Sciatic nerve (tissue), 2 donors: ENCODE data around the gene JMY. TPM values are rescaled to one million over a fixed set of nuclear protein-coding genes. Genes with fewer than 3 reads are reported as not detected.
"Not testable (repeated sequence)": the region's sequence is repeated elsewhere in the genome, so short reads cannot be mapped to it uniquely, and the experiment has no call there.

Experiments
- ATAC-seq: fragments of 200-7000 bp; cut with Tn5 transposase; one replicate; pipeline ENCODE4 v1.9.1; 2020; ENCODE audit warnings: mild to moderate bottlenecking, moderate library complexity
- DNase-seq: peaks from one replicate; pipeline ENCODE4 v3.0.0-alpha.2; 2020; ENCODE audit warnings: low spot score
- intact Hi-C: fragments of 100-400 bp; cut with DNase I; formaldehyde crosslinking; loops from one replicate; pipeline ENCODE4 v1.14.2; 2022
- total RNA-seq: library from RNA; stranded (reverse); fragmentation: NEBNext Ultra II Directional; extraction: Animal tissue kit (Norgen Biotek cat#: 25700); gene quantifications from one replicate; pipeline ENCODE4 v1.2.1, GENCODE V29; 2021
- donor health status: DM: no; HTN: no; CAD: no.
- donor health status: DM: no; HTN: no; CAD: no.

JMY gene
- total RNA-seq, 1 donor from 2014 or later = 20.6 TPM

DNA sequence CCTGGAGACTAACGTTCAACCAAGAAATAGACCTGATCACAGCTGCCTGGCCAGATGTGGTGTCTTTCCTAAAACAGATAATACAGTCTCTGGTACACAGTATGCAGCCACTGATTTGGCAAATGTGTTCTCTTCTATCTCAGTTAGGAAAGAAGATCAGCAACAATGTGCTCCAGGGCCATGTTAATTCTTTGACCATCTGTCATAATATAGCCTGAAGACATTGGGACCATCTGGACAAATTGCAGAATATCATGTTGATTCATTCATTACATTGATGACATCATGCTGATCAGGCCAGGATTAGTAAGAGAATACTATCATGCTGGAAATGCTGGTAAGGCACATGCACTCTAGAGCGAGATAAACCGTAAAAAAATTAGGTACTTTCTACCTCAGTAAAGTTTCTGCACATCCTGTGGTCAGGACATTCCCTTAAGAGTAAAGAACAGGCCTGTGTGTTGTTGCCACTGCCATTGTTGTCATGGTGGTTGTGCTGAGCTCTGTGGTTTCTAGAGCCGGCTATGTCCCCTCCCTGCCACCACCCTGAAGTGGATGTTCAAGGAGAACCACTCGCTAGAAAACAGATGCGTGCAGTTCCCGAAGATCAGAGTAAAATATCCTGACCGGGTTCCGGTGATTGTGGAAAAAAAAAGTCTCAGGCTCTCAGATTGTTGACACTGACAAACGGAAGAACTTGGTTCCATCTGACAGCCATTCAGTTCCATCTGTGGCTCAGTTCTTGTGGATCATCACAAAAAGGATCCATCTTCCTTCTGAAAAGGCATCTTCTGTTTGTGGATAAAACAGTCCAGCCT is 6.4 kb upstream of the JMY start:
- ATAC-seq (no peak), DNase-seq (no peak)
- intact Hi-C loops = loop anchor here (10.0 kb wide), 1 partner anchor 235 kb away; no protein-coding TSS in a partner anchor

DNA sequence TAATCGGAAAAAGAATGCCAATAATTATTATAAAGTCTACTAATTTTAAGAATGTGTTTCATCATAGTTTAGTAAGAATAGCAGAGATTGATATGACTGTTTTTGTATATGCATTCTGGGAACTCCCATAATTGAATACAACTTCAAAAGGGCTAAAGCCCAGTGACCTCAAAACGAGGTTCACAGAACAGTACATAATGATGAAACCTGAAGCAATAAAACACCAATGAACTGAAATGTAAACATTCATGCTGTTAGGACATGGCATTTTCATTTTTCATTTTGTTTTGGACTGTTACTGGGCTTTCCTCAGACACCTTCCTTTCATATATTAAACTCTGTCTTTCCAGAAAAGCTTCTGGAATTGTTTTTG is 684 bp upstream of the JMY start:
- intact Hi-C loops = loop anchor here (5.0 kb wide), 1 partner anchor 1832 kb away; no protein-coding TSS in a partner anchor
- DNase-seq (no peak), ATAC-seq (no peak)

DNA sequence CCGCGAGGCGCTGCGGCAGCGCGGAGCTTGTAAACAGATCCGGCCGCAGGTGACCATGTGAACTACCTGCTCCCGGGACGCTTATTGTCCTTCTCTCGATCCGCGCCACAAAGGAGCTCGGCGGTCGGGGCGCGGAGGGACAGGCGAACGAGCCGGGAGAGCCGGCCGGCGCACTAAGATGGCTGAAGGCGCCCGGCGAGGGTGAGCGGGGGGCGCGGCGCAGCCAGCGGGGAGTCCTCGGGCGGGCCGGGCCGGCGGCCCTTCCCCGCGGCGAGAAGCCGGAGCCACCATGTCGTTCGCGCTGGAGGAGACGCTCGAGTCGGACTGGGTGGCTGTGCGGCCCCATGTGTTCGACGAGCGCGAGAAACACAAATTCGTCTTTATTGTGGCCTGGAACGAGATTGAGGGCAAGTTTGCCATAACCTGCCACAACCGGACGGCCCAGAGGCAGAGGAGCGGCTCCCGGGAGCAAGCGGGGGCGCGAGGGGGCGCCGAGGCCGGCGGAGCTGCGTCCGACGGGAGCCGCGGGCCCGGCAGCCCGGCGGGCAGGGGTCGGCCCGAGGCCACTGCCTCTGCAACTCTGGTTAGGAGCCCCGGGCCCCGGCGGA is 535 bp downstream of the JMY start:
- no peak for DNase-seq
- peak; percentile 4 for ATAC-seq
- intact Hi-C loops = loop anchor here (5.0 kb wide), 1 partner anchor 1831 kb away; no protein-coding TSS in a partner anchor

DNA sequence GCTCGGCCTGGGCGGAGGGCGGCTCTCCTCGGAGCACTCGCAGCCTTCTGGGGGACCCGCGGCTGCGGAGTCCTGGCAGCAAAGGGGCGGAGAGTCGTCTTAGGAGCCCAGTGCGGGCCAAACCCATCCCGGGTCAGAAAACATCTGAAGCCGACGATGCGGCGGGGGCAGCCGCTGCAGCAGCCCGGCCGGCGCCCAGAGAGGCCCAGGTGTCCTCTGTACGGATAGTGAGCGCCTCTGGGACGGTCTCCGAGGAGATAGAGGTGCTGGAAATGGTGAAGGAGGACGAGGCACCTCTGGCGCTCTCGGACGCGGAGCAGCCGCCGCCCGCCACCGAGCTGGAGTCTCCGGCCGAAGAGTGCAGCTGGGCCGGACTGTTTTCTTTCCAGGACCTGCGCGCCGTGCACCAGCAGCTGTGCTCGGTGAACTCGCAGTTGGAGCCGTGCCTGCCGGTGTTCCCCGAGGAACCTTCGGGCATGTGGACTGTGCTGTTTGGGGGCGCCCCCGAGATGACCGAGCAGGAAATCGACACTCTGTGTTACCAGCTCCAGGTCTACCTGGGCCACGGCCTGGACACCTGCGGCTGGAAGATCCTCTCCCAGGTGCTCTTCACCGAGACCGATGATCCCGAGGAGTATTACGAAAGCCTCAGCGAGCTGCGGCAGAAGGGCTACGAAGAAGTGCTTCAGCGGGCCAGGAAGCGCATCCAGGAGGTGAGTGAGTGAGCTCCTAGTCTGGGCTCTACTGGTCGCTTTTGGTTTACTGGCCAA is 1.2 kb downstream of the JMY start:
- DNase-seq (peak; percentile 69), ATAC-seq (peak; percentile 63)
- intact Hi-C loops = loop anchor here (5.0 kb wide), 1 partner anchor 1830 kb away; no protein-coding TSS in a partner anchor

DNA sequence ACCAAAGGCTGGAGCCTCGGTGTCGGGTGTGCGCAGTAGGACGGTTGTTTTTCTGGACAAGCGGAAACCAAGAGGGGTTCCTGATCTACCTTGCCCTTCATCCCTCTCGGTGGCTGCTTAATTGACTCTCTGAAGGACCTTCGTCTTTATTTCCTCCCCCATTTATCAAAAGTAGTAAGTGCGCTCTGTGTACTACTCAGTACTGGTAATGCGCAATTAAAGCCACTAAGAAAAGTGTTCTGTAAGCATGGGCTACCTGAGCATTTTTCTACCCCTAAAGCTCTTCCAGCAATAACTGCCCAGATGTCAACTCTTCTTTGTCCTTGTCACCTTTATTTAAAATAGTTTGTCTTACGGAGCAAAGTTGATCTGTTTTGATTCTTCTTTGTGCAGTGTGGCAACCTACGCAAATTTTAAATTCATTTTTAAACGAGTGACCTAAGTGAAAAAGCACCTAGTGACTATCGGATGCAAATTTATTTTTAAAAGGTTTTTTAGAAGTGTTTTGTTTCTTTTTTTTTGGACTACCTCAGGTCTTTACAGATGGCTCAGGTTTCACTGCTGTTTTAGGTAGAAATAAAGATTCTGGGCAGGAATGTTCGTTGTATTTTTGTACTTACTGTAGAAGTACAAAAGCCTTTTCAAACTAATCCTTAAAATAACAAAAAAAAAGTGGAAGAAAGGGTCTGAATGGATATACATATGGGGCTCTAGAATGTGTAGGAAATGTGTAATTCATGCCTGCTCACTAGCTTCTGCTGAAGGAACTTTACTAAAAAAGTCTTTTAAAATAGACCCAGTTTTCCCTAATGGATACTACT is 2.0 kb downstream of the JMY start:
- intact Hi-C loops = loop anchor here (5.0 kb wide), 1 partner anchor 1829 kb away; no protein-coding TSS in a partner anchor
- ATAC-seq (peak; percentile 3), DNase-seq (no peak)

DNA sequence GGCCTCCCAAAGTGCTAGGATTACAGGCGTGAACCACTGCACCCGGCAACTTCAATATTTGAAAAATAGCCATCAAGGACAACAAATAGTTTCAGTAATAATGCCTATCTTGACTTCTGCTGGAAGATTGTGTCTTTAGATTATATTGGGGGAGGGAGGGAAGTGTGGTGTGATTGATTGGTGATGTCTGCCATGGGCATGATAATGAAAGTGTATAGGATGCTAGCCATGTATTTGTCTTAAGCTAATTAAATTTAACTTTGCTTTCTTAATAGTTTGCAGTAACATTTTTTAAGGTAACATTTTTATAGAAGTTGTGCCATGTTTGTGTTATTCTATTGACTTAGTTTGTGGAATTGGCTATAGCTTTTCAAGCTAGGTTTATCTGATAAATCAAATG is 4.6 kb downstream of the JMY start:
- intact Hi-C loops = no loop called here
- DNase-seq = no peak
- no peak for ATAC-seq

DNA sequence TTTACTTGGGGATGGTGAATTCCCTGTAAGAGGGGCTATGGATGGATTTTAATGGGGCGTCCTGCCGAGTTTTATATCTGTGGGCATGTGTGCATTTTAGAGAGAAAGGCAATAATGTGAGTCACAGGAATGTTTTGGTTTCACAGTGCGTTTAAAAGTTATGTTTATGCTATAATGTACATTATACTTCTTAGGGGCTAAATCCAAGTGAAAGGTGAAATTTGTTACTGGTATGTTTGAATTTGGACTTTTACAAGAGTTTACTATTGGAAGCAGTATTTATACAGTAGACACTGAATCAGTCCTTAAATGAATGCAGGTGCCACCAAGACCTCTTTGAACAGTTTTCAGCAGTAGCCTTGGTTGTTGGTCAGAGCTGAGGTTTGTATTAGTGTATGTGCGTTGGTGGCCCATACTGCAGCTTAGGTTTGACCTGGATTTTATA is 5.6 kb downstream of the JMY start:
- intact Hi-C loops = no loop called here
- no peak for ATAC-seq

DNA sequence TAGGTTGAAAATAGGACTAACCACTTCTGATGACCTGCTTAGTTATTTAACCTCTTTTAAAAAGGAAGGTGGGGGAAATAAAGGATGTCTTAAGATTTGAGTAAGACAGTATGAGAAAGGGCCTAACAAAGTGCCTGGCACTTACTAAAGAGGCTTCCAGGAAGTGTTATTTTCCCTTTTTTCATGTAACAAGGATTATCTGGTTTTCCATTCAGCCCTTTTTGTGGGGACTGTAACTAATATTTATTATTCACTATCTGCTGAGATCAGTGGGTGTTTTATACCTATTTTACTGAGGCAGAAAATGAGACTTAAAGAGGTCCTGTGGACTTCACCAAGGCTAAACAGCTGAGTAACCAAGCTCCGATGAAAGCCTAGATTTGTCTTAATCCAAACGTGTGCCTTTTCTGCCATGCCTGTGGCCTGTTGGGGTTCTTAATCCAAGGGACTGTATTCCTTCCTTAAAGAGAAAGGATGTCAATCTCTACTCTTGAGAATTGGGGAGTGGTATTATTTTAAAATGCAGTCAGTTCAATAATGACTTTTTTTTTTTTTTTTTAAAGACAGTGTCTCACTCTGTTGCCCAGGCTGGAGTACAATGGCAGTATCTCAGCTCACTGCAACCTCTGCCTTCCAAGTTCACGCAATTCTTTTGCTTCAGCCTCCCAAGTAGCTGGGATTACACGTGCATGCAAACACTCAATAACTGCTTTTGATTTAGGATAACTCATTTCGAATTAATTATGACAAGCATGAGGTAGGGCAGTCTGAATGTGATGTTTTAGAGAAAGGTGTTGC is 6.5 kb downstream of the JMY start:
- intact Hi-C loops = no loop called here
- ATAC-seq = no peak
- DNase-seq = no peak

More for the DNA sequence above, 5.6 kb downstream of the JMY start:
- DNase-seq = no peak

DNA sequence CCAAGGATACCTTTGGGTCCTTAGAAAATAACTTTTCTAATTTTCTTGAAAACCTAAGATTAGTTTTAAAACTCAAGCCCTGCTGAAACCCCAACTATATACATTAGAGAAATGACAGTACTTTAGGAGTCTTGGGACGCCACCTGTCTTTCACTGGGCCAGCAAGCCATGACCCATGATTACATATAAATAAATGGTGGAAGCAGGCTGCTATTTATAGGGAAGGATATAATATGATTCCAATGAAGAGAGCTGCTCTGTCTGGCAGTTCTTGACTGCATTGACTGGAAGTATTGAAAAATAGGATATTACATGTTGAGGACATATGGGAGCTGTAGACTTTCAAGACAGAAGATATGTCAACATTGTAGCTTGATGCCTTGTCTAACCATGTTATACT is 7.3 kb downstream of the JMY start:
- no peak for ATAC-seq

DNA sequence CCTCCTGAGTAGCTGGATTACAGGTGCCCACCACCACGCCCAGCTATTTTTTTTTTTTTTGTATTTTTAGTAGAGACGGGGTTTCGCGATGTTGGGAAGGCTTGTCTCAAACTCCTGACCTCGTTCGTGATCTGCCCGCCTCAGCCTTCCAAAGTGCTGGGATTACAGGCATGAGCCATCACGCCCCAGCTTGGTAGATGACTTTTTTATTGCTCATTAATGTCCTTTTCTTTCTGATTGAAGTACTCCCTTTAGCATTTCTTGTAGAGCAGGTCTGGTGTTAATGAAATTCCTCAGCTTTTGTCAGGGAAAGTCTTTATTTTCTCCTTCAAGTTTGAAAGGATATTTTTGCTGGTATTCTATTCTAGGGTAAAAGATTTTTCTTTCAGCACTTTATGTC is 18.1 kb downstream of the JMY start:
- DNase-seq, intact Hi-C loops, ATAC-seq: not testable (repeated sequence)

More for the DNA sequence above, 7.3 kb downstream of the JMY start:
- intact Hi-C loops = no loop called here
- DNase-seq = no peak

DNA sequence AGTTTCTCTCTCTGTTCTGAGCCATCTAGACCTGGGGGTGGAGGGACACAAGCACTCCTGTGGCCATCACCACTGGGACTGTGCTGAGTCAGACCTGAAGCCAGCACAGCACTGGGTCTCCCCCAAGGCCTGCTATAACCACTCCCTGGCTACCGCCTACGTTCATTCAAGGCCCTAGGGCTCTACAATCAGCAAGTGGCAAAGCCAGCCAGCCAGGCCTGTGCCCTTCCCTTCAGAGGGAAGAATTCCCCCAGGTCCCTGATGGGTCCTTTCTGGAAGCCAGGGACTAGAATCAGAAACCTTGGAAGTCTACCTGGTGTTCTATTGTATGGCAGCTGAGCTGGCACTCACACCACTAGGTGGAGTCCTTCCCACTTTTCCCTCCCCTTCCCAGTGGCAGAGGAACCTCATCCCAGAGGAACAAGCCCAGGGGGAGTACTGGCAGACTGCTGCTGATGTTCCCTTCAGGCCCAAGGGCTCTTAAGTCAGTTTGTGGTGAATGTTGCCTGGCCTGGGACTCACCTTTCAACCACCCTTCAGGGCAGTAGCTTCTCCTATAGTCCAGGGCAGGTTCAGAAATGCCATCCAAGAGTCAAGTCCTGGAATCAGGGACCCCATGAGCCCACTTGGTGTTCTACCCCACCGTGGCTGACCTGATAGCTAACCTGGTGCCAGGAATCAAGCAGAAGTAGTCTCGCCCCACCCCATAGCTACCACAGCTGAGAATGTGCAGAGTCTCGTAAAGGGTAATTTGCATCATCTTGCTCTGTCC is 20.0 kb downstream of the JMY start:
- DNase-seq (no peak), ATAC-seq (no peak)
- intact Hi-C loops = no loop called here

DNA sequence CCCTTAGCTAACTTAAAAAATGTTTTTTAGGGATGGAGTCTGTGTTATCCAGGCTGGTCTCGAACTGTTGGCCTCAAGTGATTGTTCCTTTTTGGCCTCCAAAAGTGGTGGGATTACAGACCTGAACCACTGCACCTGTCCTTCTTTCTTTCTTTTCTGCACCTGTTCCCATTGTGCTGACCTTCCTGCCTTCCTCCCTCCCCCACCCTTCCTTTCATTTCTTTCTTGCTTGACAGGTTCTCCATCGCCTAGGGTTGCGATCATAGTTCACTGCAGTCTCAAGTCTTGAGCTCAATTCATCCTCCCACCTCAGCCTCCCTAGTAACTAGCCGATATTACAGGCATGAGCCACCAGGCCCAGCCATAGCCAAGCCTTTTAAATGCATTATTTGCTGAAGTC is 20.6 kb downstream of the JMY start:
- ATAC-seq (no peak), DNase-seq (no peak)
- intact Hi-C loops = no loop called here

DNA sequence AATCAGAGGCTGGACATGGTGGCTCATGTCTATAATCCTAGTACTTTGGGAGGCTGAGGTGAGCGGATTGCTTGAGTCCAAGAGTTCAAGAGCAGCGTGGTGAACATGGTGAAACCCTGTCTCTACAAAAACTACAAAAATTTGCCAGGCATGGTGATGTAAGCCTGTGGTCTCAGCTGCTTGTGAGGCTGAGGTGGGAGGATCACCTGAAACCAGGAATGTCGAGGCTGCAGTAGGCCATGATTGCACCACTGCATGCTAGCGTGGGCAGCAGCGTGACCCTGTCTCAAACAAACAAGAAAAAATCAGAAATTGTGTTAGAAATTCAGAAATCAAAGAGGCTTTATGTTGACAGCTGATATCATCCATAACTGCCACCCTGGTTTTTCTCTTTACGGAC is 21.4 kb downstream of the JMY start:
- ATAC-seq = no peak
- no peak for DNase-seq
- intact Hi-C loops = no loop called here

DNA sequence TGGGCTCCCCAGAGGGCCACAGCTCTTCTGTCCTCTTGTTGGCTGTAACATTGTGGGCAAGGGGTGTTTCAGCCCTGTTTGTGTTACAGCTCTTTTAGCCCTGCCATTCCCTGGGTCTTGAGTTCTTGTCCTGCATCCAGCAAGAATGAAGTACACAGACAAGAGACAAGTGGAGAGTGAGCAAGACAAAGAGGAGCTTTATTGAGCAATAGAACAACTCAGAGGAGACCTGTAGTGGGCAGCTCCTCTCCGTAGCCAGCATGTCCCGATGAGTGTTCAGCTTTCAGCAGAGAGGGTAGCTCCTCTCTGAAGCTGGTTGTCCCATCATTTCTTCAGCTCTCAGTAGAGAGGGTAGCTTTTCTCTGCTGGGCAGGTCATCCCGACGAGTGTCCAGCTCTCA is 22.9 kb downstream of the JMY start:
- intact Hi-C loops = no loop called here
- DNase-seq (no peak), ATAC-seq (peak; percentile 25)

DNA sequence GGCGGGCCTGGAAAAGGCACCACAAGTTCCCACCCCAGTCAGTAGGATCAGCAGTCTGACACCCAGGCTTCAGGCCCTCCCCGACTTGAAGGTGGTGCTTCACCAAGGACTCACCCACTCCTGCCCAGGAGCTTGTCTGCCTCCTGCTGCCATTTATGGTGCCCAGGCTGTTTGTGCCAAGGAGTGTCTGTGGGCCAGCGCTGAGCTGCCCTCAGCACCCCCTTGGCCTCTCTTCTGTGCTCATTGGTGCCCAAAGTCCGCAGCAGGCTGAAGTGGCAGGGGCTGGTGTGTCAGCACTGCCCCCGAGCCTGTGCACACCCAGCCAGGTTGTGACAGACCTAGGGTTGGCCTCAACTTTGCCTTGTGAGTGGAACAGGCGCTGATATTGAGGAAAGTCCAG is 23.5 kb downstream of the JMY start:
- intact Hi-C loops = no loop called here

DNA sequence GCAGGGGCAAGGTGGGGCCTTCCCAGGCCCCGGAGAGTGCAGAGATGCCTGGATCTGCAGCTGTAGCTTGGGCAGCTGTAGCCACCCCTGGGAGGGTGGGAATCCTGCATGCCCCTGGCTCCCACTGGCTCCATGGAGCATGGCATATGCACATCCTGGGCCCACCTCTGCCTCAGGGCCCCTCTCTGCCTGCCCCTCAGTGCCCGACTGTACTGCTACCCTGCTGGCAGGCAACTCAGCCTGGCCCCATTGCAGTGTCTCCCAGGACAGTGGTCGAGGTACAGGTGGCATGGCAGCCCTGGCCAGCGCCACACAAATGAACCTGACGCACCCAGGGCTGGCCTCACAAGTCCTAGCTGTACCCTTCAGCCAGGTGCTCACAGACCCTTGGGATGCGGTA is 23.9 kb downstream of the JMY start:
- intact Hi-C loops = no loop called here
- ATAC-seq = peak; percentile 34
- DNase-seq = no peak

More for the DNA sequence above, 23.5 kb downstream of the JMY start:
- peak; percentile 22 for ATAC-seq
- DNase-seq = no peak

DNA sequence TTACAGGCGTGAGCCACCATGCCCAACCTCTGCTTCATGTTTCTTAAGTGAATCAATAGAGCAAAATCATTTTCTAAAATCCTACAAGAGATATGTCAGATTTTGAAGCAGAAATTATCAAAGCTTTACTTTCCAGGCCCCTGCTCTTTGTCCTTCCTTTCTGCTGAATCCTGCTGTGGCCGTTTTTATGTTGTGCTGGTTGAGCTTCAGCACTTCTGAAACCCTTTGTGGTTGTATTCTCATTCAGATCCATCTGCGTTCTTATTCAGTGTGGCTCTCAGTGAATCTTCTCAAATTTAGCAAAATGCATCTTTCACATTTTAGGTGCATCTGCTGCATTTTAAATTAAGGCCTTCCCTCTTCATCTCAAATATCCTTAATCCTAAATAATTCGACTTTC is 26.0 kb downstream of the JMY start:
- intact Hi-C loops = no loop called here
- ATAC-seq (no peak), DNase-seq (no peak)
